Endothelial cell of umbilical vein (primary cell): ENCODE results near the gene ALX3. TPM values are rescaled to one million over a fixed set of nuclear protein-coding genes. Genes with fewer than 3 reads are reported as not detected.

Experiments used
- BruUV-seq: library from RNA; stranded (reverse); fragments of 400-500 nt; replicated peaks from 2 replicates; lab custom pipeline; 2021; lab: Mats Ljungman, UMichigan
- CTCF ChIA-PET: fragments of 300-600, 350-600 bp; sonication (Branson Sonifier 250); formaldehyde crosslinking; loops from one replicate; lab custom pipeline; 2021; ENCODE audit warnings: antibody characterized with exemption, inconsistent platforms; lab: Charles Lee
- POLR2A ChIA-PET: fragments of 300-600, 350-600 bp; sonication (Branson Sonifier 250); formaldehyde crosslinking; loops from one replicate; lab custom pipeline; 2021; ENCODE audit warnings: antibody characterized with exemption, inconsistent platforms; lab: Charles Lee
- DNase-seq: peaks from one replicate; pipeline ENCODE4 v3.0.0-alpha.2; 2011; ENCODE audit warnings: low read depth, low spot score
- FAIRE-seq: peaks from 2 replicates; lab custom pipeline; 2011; peaks lifted over from hg19 to GRCh38; lab: Jason Lieb, UNC
- H2AFZ ChIP-seq: 2 replicates; pipeline ENCODE4 v1.6.0; 2012; ENCODE audit warnings: low read depth, low read length, control low read depth, inconsistent platforms
- H3K27ac ChIP-seq: 2 replicates; pipeline ENCODE4 v1.5.1; 2011; ENCODE audit warnings: low read depth, mild to moderate bottlenecking, control low read depth, low read length, moderate library complexity; ENCODE audit not compliant: insufficient read depth
- H3K27me3 ChIP-seq, 2 experiments: 2 replicates each; pipeline versions ENCODE4 v1.6.0 to v1.6.1; 2011; ENCODE audit warnings: low read length in 2 of 2, mixed read lengths in 1 of 2; ENCODE audit not compliant: control insufficient read depth in 2 of 2, insufficient read depth in 2 of 2
- H3K36me3 ChIP-seq, 2 experiments: 2 replicates in 1 of 2; 3 replicates in 1 of 2; pipeline ENCODE4 v1.5.1; 2011; ENCODE audit warnings: low read length in 2 of 2, mild to moderate bottlenecking in 1 of 2, moderate library complexity in 1 of 2; ENCODE audit not compliant: control insufficient read depth in 2 of 2, insufficient read depth in 2 of 2; ENCODE audit errors: extremely low read depth in 1 of 2
- H3K4me1 ChIP-seq: 3 replicates; pipeline ENCODE4 v1.5.1; 2011; ENCODE audit warnings: mild to moderate bottlenecking, low read length; ENCODE audit not compliant: control insufficient read depth, insufficient read depth; ENCODE audit errors: extremely low read depth
- H3K4me2 ChIP-seq: 2 replicates; pipeline ENCODE4 v1.6.1; 2011; ENCODE audit warnings: low read length, control low read depth, mixed read lengths; ENCODE audit not compliant: insufficient read depth
- H3K4me3 ChIP-seq, 3 experiments: fragments of 200-600 bp in 1 of 3; sonication (generic), shearing (Covaris generic) in 1 of 3; replicated peaks in 1 of 3; 2 replicates each; pipeline ENCODE4 v1.5.1; 2011 to 2016; ENCODE audit warnings: control low read depth in 3 of 3, low read length in 3 of 3, mild to moderate bottlenecking in 2 of 3, inconsistent platforms in 1 of 3, low read depth in 1 of 3, moderate library complexity in 1 of 3; ENCODE audit not compliant: insufficient read depth in 1 of 3
- H3K79me2 ChIP-seq: 2 replicates; pipeline ENCODE4 v1.6.0; 2012; ENCODE audit warnings: low read length, inconsistent platforms; ENCODE audit not compliant: control insufficient read depth, insufficient read depth
- H3K9ac ChIP-seq: replicated peaks from 2 replicates; pipeline ENCODE3; 2011; ENCODE audit warnings: low read length, control low read depth; ENCODE audit not compliant: insufficient read depth; ENCODE audit errors: extremely low read depth
- H3K9me1 ChIP-seq: replicated peaks from 3 replicates; pipeline ENCODE4 v1.6.0; 2011; ENCODE audit warnings: mild to moderate bottlenecking, low read length; ENCODE audit not compliant: control insufficient read depth, insufficient read depth; ENCODE audit errors: extremely low read depth
- H3K9me3 ChIP-seq: replicated peaks from 2 replicates; pipeline ENCODE4 v1.5.1; 2012; ENCODE audit warnings: low read length, inconsistent platforms; ENCODE audit not compliant: control insufficient read depth, insufficient read depth
- H4K20me1 ChIP-seq: replicated peaks from 2 replicates; pipeline ENCODE3; 2011; ENCODE audit warnings: mild to moderate bottlenecking, low read length; ENCODE audit not compliant: control insufficient read depth, insufficient read depth; ENCODE audit errors: extremely low read depth
- EZH2 ChIP-seq: IDR thresholded peaks from 2 replicates; pipeline ENCODE4 v1.6.1; 2012; ENCODE audit warnings: borderline replicate concordance, low read depth, mild to moderate bottlenecking, moderate library complexity, low read length, inconsistent platforms; ENCODE audit not compliant: severe bottlenecking
- FOS ChIP-seq: IDR thresholded peaks from 2 replicates; pipeline ENCODE4 v1.6.1; 2011; ENCODE audit warnings: mild to moderate bottlenecking, low read length, moderate library complexity, borderline replicate concordance; ENCODE audit not compliant: insufficient read depth
- GATA2 ChIP-seq: IDR thresholded peaks from 2 replicates; pipeline ENCODE4 v1.7.0; 2011; ENCODE audit warnings: low read depth, mild to moderate bottlenecking, moderate library complexity, mixed read lengths, low read length; ENCODE audit not compliant: insufficient read length, insufficient read depth
- JUN ChIP-seq: IDR thresholded peaks from 2 replicates; pipeline ENCODE4 v1.6.1; 2011; ENCODE audit warnings: borderline replicate concordance, low read depth; ENCODE audit not compliant: insufficient read length, insufficient read depth
- MYC ChIP-seq: IDR thresholded peaks from one replicate; pipeline ENCODE4 v1.6.1; 2011; ENCODE audit warnings: mild to moderate bottlenecking, low read depth, low read length
- POLR2AphosphoS5 ChIP-seq: IDR thresholded peaks from 2 replicates; pipeline ENCODE4 v1.6.1; 2012; ENCODE audit warnings: low read depth, mild to moderate bottlenecking, control low read depth, low read length, moderate library complexity; ENCODE audit not compliant: insufficient read depth
- dilution Hi-C: fragments of 300-500 bp; cut with MboI; formaldehyde crosslinking; loops from one replicate; pipeline ENCODE4 v1.15.0; 2019; ENCODE audit warnings: low sequenced_read_pairs; ENCODE audit not compliant: extremely low pct_ligation_motif_present
- intact Hi-C: fragments of 100-400 bp; cut with micrococcal nuclease; formaldehyde crosslinking; loops from one replicate; pipeline ENCODE4 v1.10.0; 2022
- polyA plus RNA-seq, 4 experiments: library from polyadenylated mRNA; depleted of rRNA in 3 of 4; stranded (reverse) in 3 of 4; unstranded in 1 of 4; fragments of >200 nt; gene quantifications; 2 replicates each; pipeline versions ENCODE4 v1.2.1 to v1.2.3, GENCODE V29; 2011 to 2012; ENCODE audit warnings: missing spikeins in 1 of 4
- total RNA-seq: library from RNA; stranded (reverse); gene quantifications from 2 replicates; pipeline ENCODE4 v1.2.3, GENCODE V29; 2021
- TF ChIP-seq, protein P1 (sequence below): IDR thresholded peaks from 2 replicates; pipeline ENCODE4 v1.6.1; 2011; ENCODE audit not compliant: insufficient read depth, insufficient read length
- TF ChIP-seq, protein P2 (sequence below), 2 donors: IDR thresholded peaks; 1 replicate in 1 of 2; 2 replicates in 1 of 2; pipeline ENCODE4 v1.5.1; 2011; ENCODE audit warnings: low read length in 2 of 2, mild to moderate bottlenecking in 2 of 2, moderate library complexity in 2 of 2, control low read depth in 1 of 2, inconsistent platforms in 1 of 2, low read depth in 1 of 2; ENCODE audit not compliant: insufficient read depth in 1 of 2; ENCODE audit errors: extremely low read depth in 1 of 2

The ALX3 gene
- total and polyA plus RNA-seq, 2 donors (not counting 3 experiments of a cell fraction or from before 2014, with no cell fraction given), result not detected

DNA sequence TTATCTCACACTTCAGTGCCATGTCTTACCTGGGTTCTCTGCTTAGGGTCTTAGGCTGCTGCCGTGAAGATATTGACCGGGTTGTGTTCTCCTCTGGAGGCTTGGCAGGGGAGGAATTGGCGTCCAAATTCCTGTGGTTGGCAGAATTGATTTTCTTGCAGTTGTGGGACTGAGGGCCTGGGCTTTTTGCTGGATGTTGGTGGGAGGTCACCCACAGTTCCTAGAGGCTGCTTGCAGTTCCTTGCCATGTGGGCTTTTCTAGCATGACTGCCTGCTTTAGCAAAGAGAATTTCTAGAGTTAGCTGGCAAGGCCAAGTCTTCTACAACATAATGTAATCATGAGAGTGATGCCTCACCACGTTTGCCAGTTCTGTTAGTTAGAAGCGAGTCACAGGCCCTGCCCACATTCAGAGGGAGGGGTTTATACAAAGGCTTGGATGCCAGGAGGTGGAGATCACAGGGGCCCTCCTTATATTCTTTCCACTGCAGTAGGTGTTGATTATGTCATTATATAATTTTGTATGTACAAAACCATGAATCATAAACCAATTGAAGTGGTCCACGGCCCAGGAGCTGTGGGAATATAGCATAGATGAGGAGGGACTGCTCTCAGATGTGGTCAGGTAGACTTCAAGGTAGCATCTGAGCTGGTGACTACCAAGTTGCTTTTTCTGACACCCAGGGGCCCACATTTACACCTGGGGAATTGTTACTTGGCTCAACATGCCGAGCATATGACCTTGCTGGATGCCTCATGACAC, 48.3 kb upstream of the ALX3 start:
- no peaks in the 10 kb centered on the region for H3K4me1 ChIP-seq
- H4K20me1 ChIP-seq, result no peaks in the 10 kb centered on the region
- CTCF ChIA-PET, result interaction anchor here (1.0 to 7.1 kb wide), 5 partner anchors 15 to 65 kb away, joined by 3 to 54 read pairs (median 11); no protein-coding TSS in a partner anchor
- H3K79me2 ChIP-seq, result no peaks in the 10 kb centered on the region
- H3K27ac ChIP-seq, result no peak overlapping the region
- H3K9me3 ChIP-seq, result no peaks in the 10 kb centered on the region
- FAIRE-seq, result no peak
- DNase-seq, result no peak
- H3K4me2 ChIP-seq, result no peak overlapping the region
- H3K27me3 ChIP-seq, result peaks cover 6 to 15% of the 10 kb centered on the region in 2 experiments
- BruUV-seq, result no TSS peak
- no peak overlapping the region for H3K4me3 ChIP-seq
- no peak overlapping the region for H3K9ac ChIP-seq
- no peak for TF ChIP-seq JUN
- no peak for TF ChIP-seq EZH2
- TF ChIP-seq, protein P1, sequence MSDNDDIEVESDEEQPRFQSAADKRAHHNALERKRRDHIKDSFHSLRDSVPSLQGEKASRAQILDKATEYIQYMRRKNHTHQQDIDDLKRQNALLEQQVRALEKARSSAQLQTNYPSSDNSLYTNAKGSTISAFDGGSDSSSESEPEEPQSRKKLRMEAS, result no peak
- TF ChIP-seq FOS, result no peak
- TF ChIP-seq MYC, result no peak
- no peak for TF ChIP-seq POLR2AphosphoS5
- TF ChIP-seq, protein P2, sequence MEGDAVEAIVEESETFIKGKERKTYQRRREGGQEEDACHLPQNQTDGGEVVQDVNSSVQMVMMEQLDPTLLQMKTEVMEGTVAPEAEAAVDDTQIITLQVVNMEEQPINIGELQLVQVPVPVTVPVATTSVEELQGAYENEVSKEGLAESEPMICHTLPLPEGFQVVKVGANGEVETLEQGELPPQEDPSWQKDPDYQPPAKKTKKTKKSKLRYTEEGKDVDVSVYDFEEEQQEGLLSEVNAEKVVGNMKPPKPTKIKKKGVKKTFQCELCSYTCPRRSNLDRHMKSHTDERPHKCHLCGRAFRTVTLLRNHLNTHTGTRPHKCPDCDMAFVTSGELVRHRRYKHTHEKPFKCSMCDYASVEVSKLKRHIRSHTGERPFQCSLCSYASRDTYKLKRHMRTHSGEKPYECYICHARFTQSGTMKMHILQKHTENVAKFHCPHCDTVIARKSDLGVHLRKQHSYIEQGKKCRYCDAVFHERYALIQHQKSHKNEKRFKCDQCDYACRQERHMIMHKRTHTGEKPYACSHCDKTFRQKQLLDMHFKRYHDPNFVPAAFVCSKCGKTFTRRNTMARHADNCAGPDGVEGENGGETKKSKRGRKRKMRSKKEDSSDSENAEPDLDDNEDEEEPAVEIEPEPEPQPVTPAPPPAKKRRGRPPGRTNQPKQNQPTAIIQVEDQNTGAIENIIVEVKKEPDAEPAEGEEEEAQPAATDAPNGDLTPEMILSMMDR (IDR thresholded peaks at IDR 0.05; ENCODE audit: extremely low read depth in 1 of 2, insufficient read depth in 1 of 2, low read depth in 1 of 2, low read length in 2 of 2), result no peak
- TF ChIP-seq GATA2, result no peak
- no peak overlapping the region for H2AFZ ChIP-seq
- POLR2A ChIA-PET, result no interaction called here
- no peaks in the 10 kb centered on the region for H3K9me1 ChIP-seq
- H3K36me3 ChIP-seq, result no peaks in the 10 kb centered on the region
- intact Hi-C loops, result no loop called here
- dilution Hi-C loops, result no loop called here
